Left lung (tissue), 10 donors: Measurements from ENCODE around the gene PLA2G4B. TPM values are rescaled to one million over a fixed set of nuclear protein-coding genes. Genes with fewer than 3 reads are reported as not detected.

Experiments
- ATAC-seq: fragments of 200-7000 bp; cut with Tn5 transposase; one replicate; pipeline ENCODE4 v1.9.1; 2020; ENCODE audit warnings: moderate library complexity
- DNase-seq, 4 donors: peaks; one replicate each; pipeline ENCODE4 v3.0.0-alpha.2; 2013 to 2020
- H3K27ac ChIP-seq, 2 donors: fragments of 200-600 bp; sonication (generic) in 1 of 2; one replicate each; pipeline versions ENCODE4 v1.5.0 to v1.8.0; 2020 to 2021
- H3K27me3 ChIP-seq, 2 donors: fragments of 200-600 bp; sonication (generic) in 1 of 2; one replicate each; pipeline versions ENCODE4 v1.5.0 to v1.8.0; 2020 to 2021
- H3K36me3 ChIP-seq, 2 donors: fragments of 200-600 bp; sonication (generic) in 1 of 2; one replicate each; pipeline versions ENCODE4 v1.5.0 to v1.8.0; 2020 to 2021
- H3K4me1 ChIP-seq, 2 donors: fragments of 200-600 bp; one replicate each; pipeline ENCODE4 v1.8.0; 2021
- H3K4me3 ChIP-seq, 2 donors: fragments of 200-600 bp; sonication (generic) in 1 of 2; one replicate each; pipeline versions ENCODE4 v1.5.0 to v1.8.0; 2020 to 2021; ENCODE audit warnings: mild to moderate bottlenecking in 1 of 2
- H3K9me3 ChIP-seq, 2 donors: fragments of 200-600 bp; sonication (generic) in 1 of 2; one replicate each; pipeline versions ENCODE4 v1.5.0 to v1.8.0; 2020 to 2021
- CTCF ChIP-seq, 2 donors: fragments of 200-600 bp; sonication (generic) in 1 of 2; IDR thresholded peaks; one replicate each; pipeline versions ENCODE4 v1.5.0 to v1.8.0; 2021; ENCODE audit warnings: antibody characterized with exemption in 2 of 2
- intact Hi-C, 2 donors: fragments of 100-400 bp; cut with DNase I; formaldehyde crosslinking; loops; one replicate each; pipeline versions ENCODE4 v1.11.2 to v1.14.2; 2022
- polyA plus RNA-seq, 6 donors: library from polyadenylated mRNA; unstranded; fragments of 120-200 nt; gene quantifications; one replicate each; pipeline ENCODE4 v1.2.1, GENCODE V29; 2013; ENCODE audit not compliant: insufficient read length in 6 of 6
- total RNA-seq, 2 donors: library from RNA; stranded (reverse); fragmentation: NEBNext Ultra II Directional; extraction: Animal tissue kit (Norgen Biotek cat#: 25700); gene quantifications; one replicate each; pipeline ENCODE4 v1.2.1, GENCODE V29; 2021
- donor health status: DM: no; HTN: yes; CAD: no.
- donor health status: DM: no; HTN: no; CAD: no.

The PLA2G4B gene
- total and polyA plus RNA-seq, 8 donors = 9.2 to 23.1 (median 11.3) TPM

DNA sequence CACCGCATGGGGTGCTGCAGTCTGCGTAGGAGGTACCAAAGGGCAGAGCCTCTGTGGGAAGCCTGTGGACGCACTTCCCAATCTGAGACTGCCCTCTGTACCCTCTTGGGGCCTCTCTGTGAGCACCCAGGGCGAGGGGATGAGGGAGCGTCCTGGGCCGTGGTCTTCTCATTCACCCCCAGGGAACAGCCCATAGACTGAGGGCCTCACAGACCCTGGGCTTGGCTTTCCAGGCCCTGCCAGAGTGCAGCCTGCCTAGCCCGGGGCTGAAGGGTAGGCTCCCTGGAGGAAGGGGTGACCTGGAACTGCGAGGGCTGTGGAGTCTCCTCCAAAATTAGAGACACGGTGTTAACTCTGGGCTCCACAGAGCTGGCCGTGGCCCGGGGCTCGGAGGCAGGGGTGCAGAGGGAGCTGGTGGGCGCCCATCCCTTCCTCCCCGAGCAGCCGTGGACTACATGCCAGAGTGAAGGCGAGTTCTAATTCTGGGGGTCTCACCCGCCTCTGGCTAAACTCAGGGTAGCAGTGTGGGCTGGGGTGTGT is 55.7 kb downstream of the PLA2G4B start:
- ATAC-seq (no peak), DNase-seq (no peak)
- Histone ChIP-seq H3K4me1 (peaks cover 13 to 28% of the 10 kb centered on the region in 2 donors), H3K36me3 (peaks cover 0 to 24% of the 10 kb centered on the region in 2 donors), H3K4me3 (no peak overlapping the region), H3K9me3 (no peaks in the 10 kb centered on the region), H3K27ac (peak overlapping the region; percentile 67 to 79), H3K27me3 (no peaks in the 10 kb centered on the region)
- TF ChIP-seq CTCF (IDR thresholded peaks at IDR 0.05) = no peak
- intact Hi-C loops = no loop called here

GRCh38 chr15:41894791-41895463 is 56.3 kb downstream of the PLA2G4B start:
- TF ChIP-seq CTCF (IDR thresholded peaks at IDR 0.05) = no peak
- no peak overlapping the region for H3K4me3 ChIP-seq
- H3K36me3 ChIP-seq = peaks cover 0 to 30% of the 10 kb centered on the region in 2 donors
- intact Hi-C loops = no loop called here
- peaks cover 13 to 28% of the 10 kb centered on the region in 2 donors for H3K4me1 ChIP-seq
- H3K9me3 ChIP-seq = no peaks in the 10 kb centered on the region
- H3K27ac ChIP-seq = peak overlapping the region; percentile 67 to 79
- ATAC-seq (peak; percentile 87), DNase-seq (peak in 3 of 4 donors; percentile 57 to 92 (median 83))
- no peaks in the 10 kb centered on the region for H3K27me3 ChIP-seq

GRCh38 chr15:41895491-41895890 is 56.8 kb downstream of the PLA2G4B start:
- no peak for ATAC-seq
- DNase-seq = no peak
- Histone ChIP-seq H3K4me1 (peaks cover 13 to 28% of the 10 kb centered on the region in 2 donors), H3K36me3 (peaks cover 0 to 36% of the 10 kb centered on the region in 2 donors), H3K9me3 (no peaks in the 10 kb centered on the region), H3K27me3 (no peaks in the 10 kb centered on the region), H3K27ac (peak overlapping the region in 1 of 2 donors; percentile 79), H3K4me3 (no peak overlapping the region)
- intact Hi-C loops = no loop called here
- no peak for TF ChIP-seq CTCF (IDR thresholded peaks at IDR 0.05)

DNA sequence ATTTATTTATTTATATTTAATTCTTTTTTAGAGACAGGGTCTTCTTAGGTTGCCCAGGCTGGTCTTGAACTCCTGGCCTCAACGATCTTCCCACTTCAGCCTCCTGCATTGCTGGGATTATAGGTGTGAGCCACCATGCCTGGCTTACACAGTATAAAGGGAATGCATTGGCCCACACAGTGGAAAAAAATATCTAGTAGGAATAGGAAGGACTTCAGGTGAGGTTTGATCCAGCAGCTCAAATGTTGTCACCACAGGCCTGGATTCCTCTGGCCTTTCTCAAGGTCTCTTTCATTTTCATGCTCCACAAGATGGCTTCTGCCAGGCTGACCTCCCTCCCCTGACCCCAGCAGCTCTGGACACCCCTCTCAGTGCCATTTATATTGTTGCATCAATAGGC is 57.3 kb downstream of the PLA2G4B start:
- ATAC-seq (no peak), DNase-seq (no peak)
- H3K4me3 ChIP-seq = no peak overlapping the region
- H3K4me1 ChIP-seq = peaks cover 13 to 28% of the 10 kb centered on the region in 2 donors
- intact Hi-C loops = no loop called here
- no peaks in the 10 kb centered on the region for H3K27me3 ChIP-seq
- peaks cover 0 to 40% of the 10 kb centered on the region in 2 donors for H3K36me3 ChIP-seq
- TF ChIP-seq CTCF (IDR thresholded peaks at IDR 0.05) = no peak
- no peaks in the 10 kb centered on the region for H3K9me3 ChIP-seq
- H3K27ac ChIP-seq = peak overlapping the region in 1 of 2 donors; percentile 79

GRCh38 chr15:41896566-41896965 is 57.9 kb downstream of the PLA2G4B start:
- Histone ChIP-seq H3K27ac (no peak overlapping the region), H3K27me3 (no peaks in the 10 kb centered on the region), H3K36me3 (peaks cover 0 to 46% of the 10 kb centered on the region in 2 donors), H3K4me1 (peaks cover 13 to 28% of the 10 kb centered on the region in 2 donors), H3K9me3 (no peaks in the 10 kb centered on the region), H3K4me3 (no peak overlapping the region)
- DNase-seq (no peak), ATAC-seq (no peak)
- TF ChIP-seq CTCF (IDR thresholded peaks at IDR 0.05) = no peak
- intact Hi-C loops = no loop called here
